Measurements from ENCODE around the gene CTPS2.
"Not testable (repeated sequence)": the region's sequence is repeated elsewhere in the genome, so short reads cannot be mapped to it uniquely, and the experiment has no call there.

CTPS2 gene

GRCh38 chrX:16737024-16737423, 24.6 kb upstream of the CTPS2 start:
- Histone ChIP-seq H3K4me3 (ENCODE audit: severe bottlenecking) (no peak overlapping the region), H3K27me3 (ENCODE audit: insufficient read depth, poor library complexity, severe bottlenecking) (no peaks in the 10 kb centered on the region), H3K9me3 (ENCODE audit: severe bottlenecking) (no peaks in the 10 kb centered on the region), H3K27ac (ENCODE audit: poor library complexity, severe bottlenecking) (no peak overlapping the region), H3K4me1 (ENCODE audit: insufficient read depth, poor library complexity, severe bottlenecking) (no peaks in the 10 kb centered on the region), H3K36me3 (ENCODE audit: low read depth) (peaks cover 4% of the 10 kb centered on the region; the same call in 1 of the 2 replicates)
- TF ChIP-seq, protein P1, sequence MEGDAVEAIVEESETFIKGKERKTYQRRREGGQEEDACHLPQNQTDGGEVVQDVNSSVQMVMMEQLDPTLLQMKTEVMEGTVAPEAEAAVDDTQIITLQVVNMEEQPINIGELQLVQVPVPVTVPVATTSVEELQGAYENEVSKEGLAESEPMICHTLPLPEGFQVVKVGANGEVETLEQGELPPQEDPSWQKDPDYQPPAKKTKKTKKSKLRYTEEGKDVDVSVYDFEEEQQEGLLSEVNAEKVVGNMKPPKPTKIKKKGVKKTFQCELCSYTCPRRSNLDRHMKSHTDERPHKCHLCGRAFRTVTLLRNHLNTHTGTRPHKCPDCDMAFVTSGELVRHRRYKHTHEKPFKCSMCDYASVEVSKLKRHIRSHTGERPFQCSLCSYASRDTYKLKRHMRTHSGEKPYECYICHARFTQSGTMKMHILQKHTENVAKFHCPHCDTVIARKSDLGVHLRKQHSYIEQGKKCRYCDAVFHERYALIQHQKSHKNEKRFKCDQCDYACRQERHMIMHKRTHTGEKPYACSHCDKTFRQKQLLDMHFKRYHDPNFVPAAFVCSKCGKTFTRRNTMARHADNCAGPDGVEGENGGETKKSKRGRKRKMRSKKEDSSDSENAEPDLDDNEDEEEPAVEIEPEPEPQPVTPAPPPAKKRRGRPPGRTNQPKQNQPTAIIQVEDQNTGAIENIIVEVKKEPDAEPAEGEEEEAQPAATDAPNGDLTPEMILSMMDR (IDR thresholded peaks at IDR 0.05; ENCODE audit: poor library complexity, severe bottlenecking), result no peak
- ATAC-seq (ENCODE audit: low read depth) (no peak), DNase-seq (ENCODE audit: low spot score) (no peak)

DNA sequence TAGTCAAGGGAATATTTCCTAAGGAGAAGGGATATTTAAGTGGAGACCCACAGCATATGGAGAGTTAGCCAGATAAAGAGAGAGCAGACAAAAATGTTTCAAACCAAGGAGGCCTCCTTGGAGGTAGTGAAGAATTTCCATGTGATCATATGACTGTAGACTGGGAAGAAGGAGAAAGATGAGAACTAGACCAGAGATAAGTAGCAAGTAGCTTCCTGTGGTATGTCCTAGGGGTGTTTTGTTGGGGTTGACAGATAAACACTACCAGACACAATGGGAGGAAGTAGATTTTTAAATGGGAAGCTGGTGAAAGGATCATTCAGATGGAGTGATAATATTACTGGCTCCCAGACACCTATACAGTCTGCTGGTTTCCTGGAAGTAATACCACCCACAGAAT, 20.5 kb upstream of the CTPS2 start:
- TF ChIP-seq, protein P1 (IDR thresholded peaks at IDR 0.05; ENCODE audit: poor library complexity, severe bottlenecking), result no peak
- no peak for DNase-seq (ENCODE audit: low spot score)
- Histone ChIP-seq H3K9me3 (ENCODE audit: severe bottlenecking) (no peaks in the 10 kb centered on the region), H3K27ac (ENCODE audit: poor library complexity, severe bottlenecking) (no peak overlapping the region), H3K27me3 (ENCODE audit: insufficient read depth, poor library complexity, severe bottlenecking) (no peaks in the 10 kb centered on the region), H3K36me3 (ENCODE audit: low read depth) (peaks cover 4% of the 10 kb centered on the region; the same call in 1 of the 2 replicates), H3K4me3 (ENCODE audit: severe bottlenecking) (no peak overlapping the region), H3K4me1 (ENCODE audit: insufficient read depth, poor library complexity, severe bottlenecking) (no peaks in the 10 kb centered on the region)
- no peak for ATAC-seq (ENCODE audit: low read depth)

DNA sequence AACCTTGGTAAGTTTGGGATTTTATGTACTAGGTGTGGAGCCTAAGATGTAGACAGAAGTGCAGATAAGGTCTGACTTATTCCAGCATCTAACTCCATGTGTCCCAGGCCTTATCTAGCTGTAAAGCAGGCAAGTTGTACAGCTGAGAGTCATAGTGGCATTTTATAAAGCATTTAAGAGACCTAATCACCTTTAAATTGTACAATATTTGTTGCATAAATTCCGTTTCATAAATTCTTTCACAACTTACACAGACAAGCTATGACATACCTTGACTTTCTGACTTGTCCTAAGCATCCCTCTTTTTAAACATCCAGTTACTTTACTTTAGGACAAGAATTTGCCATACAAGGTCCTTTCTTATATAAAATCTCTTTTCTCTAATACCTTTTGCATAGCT, 18.0 kb upstream of the CTPS2 start:
- Histone ChIP-seq H3K4me1 (ENCODE audit: insufficient read depth, poor library complexity, severe bottlenecking) (no peaks in the 10 kb centered on the region), H3K9me3 (ENCODE audit: severe bottlenecking) (no peaks in the 10 kb centered on the region), H3K36me3 (ENCODE audit: low read depth) (no peaks in the 10 kb centered on the region), H3K4me3 (ENCODE audit: severe bottlenecking) (no peak overlapping the region), H3K27ac (ENCODE audit: poor library complexity, severe bottlenecking) (no peak overlapping the region), H3K27me3 (ENCODE audit: insufficient read depth, poor library complexity, severe bottlenecking) (no peaks in the 10 kb centered on the region)
- ATAC-seq (ENCODE audit: low read depth), result no peak
- TF ChIP-seq, protein P1 (IDR thresholded peaks at IDR 0.05; ENCODE audit: poor library complexity, severe bottlenecking), result no peak
- no peak for DNase-seq (ENCODE audit: low spot score)

- TF ChIP-seq, protein P1 (IDR thresholded peaks at IDR 0.05; ENCODE audit: poor library complexity, severe bottlenecking), result no peak
- Histone ChIP-seq H3K27ac (ENCODE audit: poor library complexity, severe bottlenecking) (no peak overlapping the region), H3K9me3 (ENCODE audit: severe bottlenecking) (no peaks in the 10 kb centered on the region), H3K4me3 (ENCODE audit: severe bottlenecking) (no peak overlapping the region), H3K27me3 (ENCODE audit: insufficient read depth, poor library complexity, severe bottlenecking) (no peaks in the 10 kb centered on the region), H3K4me1 (ENCODE audit: insufficient read depth, poor library complexity, severe bottlenecking) (no peaks in the 10 kb centered on the region), H3K36me3 (ENCODE audit: low read depth) (no peaks in the 10 kb centered on the region)
- no peak for DNase-seq (ENCODE audit: low spot score)
- ATAC-seq (ENCODE audit: low read depth), result no peak
These were observed 15.2 kb upstream of the CTPS2 start for GRCh38 chrX:16727637-16728036.

DNA sequence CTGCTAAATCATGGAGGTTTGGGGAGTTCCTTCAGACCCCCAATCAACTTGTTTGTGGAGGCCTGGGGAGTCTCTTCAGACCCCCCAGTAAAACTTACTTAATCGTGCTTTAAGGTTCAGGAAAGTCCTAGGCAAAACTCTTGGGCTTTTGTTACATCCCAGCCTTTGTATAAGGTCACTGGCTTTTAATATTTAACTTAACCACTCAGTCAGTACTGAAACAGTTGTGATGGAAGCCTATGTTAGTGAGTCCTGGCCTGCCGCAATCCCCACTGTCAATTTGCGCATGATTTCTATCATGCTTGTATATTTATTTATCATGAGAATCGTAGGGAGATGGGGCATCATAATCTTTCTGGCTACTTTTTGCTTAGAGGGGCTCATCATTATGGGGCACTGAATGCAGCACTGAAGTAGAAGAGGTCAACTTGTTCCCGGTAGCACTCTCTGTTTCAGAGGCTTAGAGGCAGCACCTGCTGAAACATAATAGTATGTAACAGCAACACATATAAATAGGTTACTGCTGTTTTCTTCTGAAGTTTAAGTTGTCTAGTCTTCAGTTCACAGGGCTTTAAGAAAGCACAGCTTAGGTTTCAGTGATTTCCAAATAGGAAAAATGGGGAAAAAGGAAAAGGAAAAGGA, 14.0 kb upstream of the CTPS2 start:
- ATAC-seq (ENCODE audit: low read depth); H3K4me1 ChIP-seq (ENCODE audit: insufficient read depth, poor library complexity, severe bottlenecking); H3K27me3 ChIP-seq (ENCODE audit: insufficient read depth, poor library complexity, severe bottlenecking); H3K36me3 ChIP-seq (ENCODE audit: low read depth); DNase-seq (ENCODE audit: low spot score); H3K4me3 ChIP-seq (ENCODE audit: severe bottlenecking); H3K27ac ChIP-seq (ENCODE audit: poor library complexity, severe bottlenecking); H3K9me3 ChIP-seq (ENCODE audit: severe bottlenecking): not testable (repeated sequence)
